Measurements from ENCODE around the gene EIF4EBP3.

EIF4EBP3 gene

DNA sequence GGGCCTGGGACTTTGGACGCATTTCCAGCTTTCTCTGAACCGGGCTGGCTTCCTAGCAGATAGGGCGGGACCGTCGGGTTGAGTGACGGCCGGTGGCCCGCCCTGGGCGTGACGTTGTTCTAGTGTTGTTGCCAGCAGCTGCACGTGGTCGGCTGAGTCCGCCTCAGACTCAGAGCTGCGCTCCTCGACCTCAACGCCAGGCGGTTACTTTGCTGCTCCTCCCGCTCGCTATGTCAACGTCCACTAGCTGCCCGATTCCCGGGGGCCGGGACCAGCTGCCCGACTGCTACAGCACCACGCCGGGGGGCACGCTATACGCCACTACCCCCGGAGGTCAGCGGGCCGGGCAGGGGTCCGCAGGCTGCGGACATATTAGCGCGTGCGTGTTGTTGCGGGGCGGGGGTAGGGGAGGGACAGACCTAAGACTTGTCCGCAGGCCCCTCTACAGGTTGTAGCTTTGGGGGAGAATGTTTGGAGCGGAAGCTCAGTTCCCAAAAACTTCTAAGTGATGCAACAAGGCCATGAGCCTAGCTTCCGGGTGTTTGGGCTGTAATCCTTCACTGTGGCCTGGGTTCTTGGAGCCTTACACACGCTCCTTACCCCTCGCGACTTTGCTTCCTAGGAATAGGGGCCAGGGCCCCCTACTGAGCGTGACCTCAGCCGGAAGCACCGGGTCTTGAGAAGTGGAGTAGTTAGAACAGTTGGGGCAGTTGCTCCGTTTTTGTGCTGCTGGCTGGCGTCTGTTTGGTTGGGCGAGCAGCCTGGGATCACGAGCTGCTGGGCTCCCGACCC lies at the start of gene EIF4EBP3:
EIF4EBP3 (plus strand) TSS at position 155 of the 792 bp plus-strand sequence; CDS start at position 231, 76 bp downstream.
- H3K79me2 ChIP-seq (ENCODE audit: insufficient read depth, low read depth): peaks cover 8% of the 10 kb centered on the region; the same call in 1 of the 2 replicates
- no peaks in the 10 kb centered on the region for H4K20me1 ChIP-seq (ENCODE audit: insufficient read depth)
- H3K27me3 ChIP-seq (ENCODE audit: insufficient read depth, low read depth): no peaks in the 10 kb centered on the region
- H3K9ac ChIP-seq: no peak within 1 kb of the TSS
- no peaks in the 10 kb centered on the region for H3K36me3 ChIP-seq (ENCODE audit: insufficient read depth)
- no peak within 1 kb of the TSS for H3K4me3 ChIP-seq (IDR thresholded peaks at IDR 0.05; ENCODE audit: insufficient read depth, low read depth, low read length)
- no peak within 1 kb of the TSS for H3K27ac ChIP-seq
- H2AFZ ChIP-seq (ENCODE audit: low read depth): no peak within 1 kb of the TSS
- no peaks in the 10 kb centered on the region for H3K4me1 ChIP-seq (ENCODE audit: low read depth, poor library complexity, severe bottlenecking)
- TF ChIP-seq, protein P1, sequence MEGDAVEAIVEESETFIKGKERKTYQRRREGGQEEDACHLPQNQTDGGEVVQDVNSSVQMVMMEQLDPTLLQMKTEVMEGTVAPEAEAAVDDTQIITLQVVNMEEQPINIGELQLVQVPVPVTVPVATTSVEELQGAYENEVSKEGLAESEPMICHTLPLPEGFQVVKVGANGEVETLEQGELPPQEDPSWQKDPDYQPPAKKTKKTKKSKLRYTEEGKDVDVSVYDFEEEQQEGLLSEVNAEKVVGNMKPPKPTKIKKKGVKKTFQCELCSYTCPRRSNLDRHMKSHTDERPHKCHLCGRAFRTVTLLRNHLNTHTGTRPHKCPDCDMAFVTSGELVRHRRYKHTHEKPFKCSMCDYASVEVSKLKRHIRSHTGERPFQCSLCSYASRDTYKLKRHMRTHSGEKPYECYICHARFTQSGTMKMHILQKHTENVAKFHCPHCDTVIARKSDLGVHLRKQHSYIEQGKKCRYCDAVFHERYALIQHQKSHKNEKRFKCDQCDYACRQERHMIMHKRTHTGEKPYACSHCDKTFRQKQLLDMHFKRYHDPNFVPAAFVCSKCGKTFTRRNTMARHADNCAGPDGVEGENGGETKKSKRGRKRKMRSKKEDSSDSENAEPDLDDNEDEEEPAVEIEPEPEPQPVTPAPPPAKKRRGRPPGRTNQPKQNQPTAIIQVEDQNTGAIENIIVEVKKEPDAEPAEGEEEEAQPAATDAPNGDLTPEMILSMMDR (conservative IDR thresholded peaks at IDR 0.05; ENCODE audit: low read depth, low read length): no peak
- H3K4me2 ChIP-seq: no peak within 1 kb of the TSS

DNA sequence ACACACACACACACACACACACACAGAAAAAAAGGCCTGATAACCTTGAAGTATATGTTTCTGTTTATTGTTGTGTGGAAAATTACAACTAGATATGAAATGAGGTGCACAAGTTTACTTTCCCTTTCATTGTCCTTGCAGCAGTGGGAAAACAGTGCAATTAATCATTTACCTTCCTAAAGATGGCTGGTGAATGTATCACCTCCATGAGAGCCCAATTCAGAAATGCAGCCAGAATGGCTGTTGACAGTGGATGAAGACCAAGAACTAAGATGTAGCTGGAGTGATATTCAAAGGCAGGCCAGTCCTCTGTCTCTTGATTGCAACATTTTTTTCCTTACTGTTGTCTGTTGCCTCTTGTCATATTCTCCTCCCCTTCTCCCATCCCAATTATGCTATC lies 49.6 kb upstream of the EIF4EBP3 start:
- Histone ChIP-seq H3K4me1 (ENCODE audit: low read depth, poor library complexity, severe bottlenecking) (no peaks in the 10 kb centered on the region), H3K4me2 (no peak overlapping the region), H3K36me3 (ENCODE audit: insufficient read depth) (no peaks in the 10 kb centered on the region), H3K79me2 (ENCODE audit: insufficient read depth, low read depth) (no peaks in the 10 kb centered on the region), H2AFZ (ENCODE audit: low read depth) (no peak overlapping the region), H4K20me1 (ENCODE audit: insufficient read depth) (no peaks in the 10 kb centered on the region), H3K9ac (no peak overlapping the region), H3K27ac (no peak overlapping the region), H3K27me3 (ENCODE audit: insufficient read depth, low read depth) (no peaks in the 10 kb centered on the region), H3K4me3 (IDR thresholded peaks at IDR 0.05; ENCODE audit: insufficient read depth, low read depth, low read length) (no peak overlapping the region)
- TF ChIP-seq, protein P1 (conservative IDR thresholded peaks at IDR 0.05; ENCODE audit: low read depth, low read length): no peak

DNA sequence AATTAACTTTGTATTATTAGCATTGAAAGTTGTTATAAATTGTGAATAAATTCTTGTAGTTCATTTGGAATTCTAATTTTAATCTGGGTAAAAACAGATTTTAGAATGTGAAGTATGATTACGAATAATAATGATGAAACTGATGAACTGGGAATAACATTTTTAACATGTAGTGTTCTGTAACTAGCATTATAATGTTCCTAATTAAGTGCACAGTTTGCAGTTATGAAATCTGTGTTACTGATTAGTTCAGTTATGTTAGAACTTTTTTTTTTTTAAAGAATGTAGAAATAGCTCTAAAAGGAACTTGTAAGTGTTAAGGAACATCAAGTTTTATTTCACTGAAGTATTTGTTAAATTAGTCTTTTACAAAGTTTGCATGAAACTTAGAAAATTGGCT lies 48.9 kb upstream of the EIF4EBP3 start:
- Histone ChIP-seq H3K4me3 (IDR thresholded peaks at IDR 0.05; ENCODE audit: insufficient read depth, low read depth, low read length) (no peak overlapping the region), H4K20me1 (ENCODE audit: insufficient read depth) (no peaks in the 10 kb centered on the region), H2AFZ (ENCODE audit: low read depth) (no peak overlapping the region), H3K27me3 (ENCODE audit: insufficient read depth, low read depth) (no peaks in the 10 kb centered on the region), H3K79me2 (ENCODE audit: insufficient read depth, low read depth) (no peaks in the 10 kb centered on the region), H3K27ac (no peak overlapping the region), H3K4me1 (ENCODE audit: low read depth, poor library complexity, severe bottlenecking) (no peaks in the 10 kb centered on the region), H3K4me2 (no peak overlapping the region), H3K9ac (no peak overlapping the region), H3K36me3 (ENCODE audit: insufficient read depth) (no peaks in the 10 kb centered on the region)
- TF ChIP-seq, protein P1 (conservative IDR thresholded peaks at IDR 0.05; ENCODE audit: low read depth, low read length): no peak

DNA sequence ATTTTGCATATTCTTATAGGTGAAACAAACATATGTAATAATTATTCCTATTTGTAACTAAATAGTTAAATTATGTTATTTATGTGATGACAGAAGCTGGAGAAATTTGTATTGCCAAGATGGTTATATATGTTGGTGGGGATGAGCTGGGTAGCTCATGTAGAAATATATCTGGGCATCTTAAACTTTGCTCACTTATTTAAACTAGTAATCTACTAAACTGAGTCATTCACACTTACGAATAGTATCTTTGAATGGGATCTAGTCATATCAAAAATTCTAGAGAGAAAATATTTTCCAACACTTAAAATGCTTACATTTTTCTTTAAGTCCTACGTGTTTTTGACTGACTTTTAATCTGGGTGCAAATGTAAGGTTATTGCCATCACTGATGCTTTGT lies 44.6 kb upstream of the EIF4EBP3 start:
- TF ChIP-seq, protein P1 (conservative IDR thresholded peaks at IDR 0.05; ENCODE audit: low read depth, low read length): no peak
- no peaks in the 10 kb centered on the region for H3K27me3 ChIP-seq (ENCODE audit: insufficient read depth, low read depth)
- no peak overlapping the region for H3K9ac ChIP-seq
- H3K79me2 ChIP-seq (ENCODE audit: insufficient read depth, low read depth): no peaks in the 10 kb centered on the region
- no peak overlapping the region for H3K27ac ChIP-seq
- no peak overlapping the region for H3K4me2 ChIP-seq
- no peak overlapping the region for H3K4me3 ChIP-seq (IDR thresholded peaks at IDR 0.05; ENCODE audit: insufficient read depth, low read depth, low read length)
- no peaks in the 10 kb centered on the region for H4K20me1 ChIP-seq (ENCODE audit: insufficient read depth)
- peaks cover 2% of the 10 kb centered on the region; the same call in 1 of the 2 replicates for H3K36me3 ChIP-seq (ENCODE audit: insufficient read depth)
- H3K4me1 ChIP-seq (ENCODE audit: low read depth, poor library complexity, severe bottlenecking): no peaks in the 10 kb centered on the region
- no peak overlapping the region for H2AFZ ChIP-seq (ENCODE audit: low read depth)
